ENCODE data around the gene INTS1.

INTS1 gene

GRCh38 chr7:1498370-1499305, 5.6 kb downstream of the INTS1 start:
- TF ChIP-seq ZNF274 (IDR thresholded peaks at IDR 0.05; ENCODE audit: low read depth, low read length): no peak
- H3K4me3 ChIP-seq (ENCODE audit: low read length): no peak overlapping the region

GRCh38 chr7:1497293-1497927, 6.8 kb downstream of the INTS1 start:
- no peak for TF ChIP-seq ZNF274 (IDR thresholded peaks at IDR 0.05; ENCODE audit: low read depth, low read length)
- H3K4me3 ChIP-seq (ENCODE audit: low read length): no peak overlapping the region

- H3K4me3 ChIP-seq (ENCODE audit: low read length): no peak overlapping the region
- TF ChIP-seq ZNF274 (IDR thresholded peaks at IDR 0.05; ENCODE audit: low read depth, low read length): no peak
Observed at GRCh38 chr7:1496531-1497292, 7.5 kb downstream of the INTS1 start.

GRCh38 chr7:1495564-1496242, 8.5 kb downstream of the INTS1 start:
- no peak for TF ChIP-seq ZNF274 (IDR thresholded peaks at IDR 0.05; ENCODE audit: low read depth, low read length)
- H3K4me3 ChIP-seq (ENCODE audit: low read length): no peak overlapping the region

- no peak for TF ChIP-seq ZNF274 (IDR thresholded peaks at IDR 0.05; ENCODE audit: low read depth, low read length)
Observed at GRCh38 chr7:1494866-1495563, 9.2 kb downstream of the INTS1 start.

GRCh38 chr7:1494447-1494846, 9.7 kb downstream of the INTS1 start:
- TF ChIP-seq ZNF274 (IDR thresholded peaks at IDR 0.05; ENCODE audit: low read depth, low read length): no peak
- no peak overlapping the region for H3K4me3 ChIP-seq (ENCODE audit: low read length)

More at GRCh38 chr7:1494866-1495563, 9.2 kb downstream of the INTS1 start:
- no peak overlapping the region for H3K4me3 ChIP-seq (ENCODE audit: low read length)

GRCh38 chr7:1493571-1493970, 10.6 kb downstream of the INTS1 start:
- no peak overlapping the region for H3K4me3 ChIP-seq (ENCODE audit: low read length)
- no peak for TF ChIP-seq ZNF274 (IDR thresholded peaks at IDR 0.05; ENCODE audit: low read depth, low read length)

- TF ChIP-seq ZNF274 (IDR thresholded peaks at IDR 0.05; ENCODE audit: low read depth, low read length): no peak
Observed at GRCh38 chr7:1493129-1493528, 11.1 kb downstream of the INTS1 start.

GRCh38 chr7:1492640-1493039, 11.5 kb downstream of the INTS1 start:
- TF ChIP-seq ZNF274 (IDR thresholded peaks at IDR 0.05; ENCODE audit: low read depth, low read length): no peak
- H3K4me3 ChIP-seq (ENCODE audit: low read length): no peak overlapping the region

More at GRCh38 chr7:1493129-1493528, 11.1 kb downstream of the INTS1 start:
- H3K4me3 ChIP-seq (ENCODE audit: low read length): no peak overlapping the region

GRCh38 chr7:1492221-1492620, 12.0 kb downstream of the INTS1 start:
- no peak for TF ChIP-seq ZNF274 (IDR thresholded peaks at IDR 0.05; ENCODE audit: low read depth, low read length)

GRCh38 chr7:1490837-1491236, 13.4 kb downstream of the INTS1 start:
- TF ChIP-seq ZNF274 (IDR thresholded peaks at IDR 0.05; ENCODE audit: low read depth, low read length): no peak
- no peak overlapping the region for H3K4me3 ChIP-seq (ENCODE audit: low read length)

More at GRCh38 chr7:1492221-1492620, 12.0 kb downstream of the INTS1 start:
- H3K4me3 ChIP-seq (ENCODE audit: low read length): no peak overlapping the region

- no peak for TF ChIP-seq ZNF274 (IDR thresholded peaks at IDR 0.05; ENCODE audit: low read depth, low read length)
- H3K4me3 ChIP-seq (ENCODE audit: low read length): no peak overlapping the region
Observed at GRCh38 chr7:1489336-1489735, 14.9 kb downstream of the INTS1 start.

- TF ChIP-seq ZNF274 (IDR thresholded peaks at IDR 0.05; ENCODE audit: low read depth, low read length): no peak
- H3K4me3 ChIP-seq (ENCODE audit: low read length): no peak overlapping the region
Observed at GRCh38 chr7:1488016-1488415, 16.2 kb downstream of the INTS1 start.
